Neural cell (in vitro differentiated cells): ENCODE data around the gene SMOC1. TPM values are rescaled to one million over a fixed set of nuclear protein-coding genes. Genes with fewer than 3 reads are reported as not detected.

Experiments
- H2AFZ ChIP-seq: fragments of 200-600, 300-800 bp; sonication (generic), shearing (Covaris generic); 2 replicates; pipeline ENCODE4 v1.6.0; 2014; ENCODE audit warnings: low read depth, mild to moderate bottlenecking, antibody characterized with exemption, low read length, moderate library complexity
- H3F3A ChIP-seq: fragments of 200-600 bp; shearing (Covaris generic); 2 replicates; pipeline ENCODE4 v1.6.1; 2016; ENCODE audit warnings: mild to moderate bottlenecking, moderate library complexity, mixed read lengths, antibody characterized with exemption, low read length; ENCODE audit not compliant: insufficient read depth, poor library complexity, severe bottlenecking
- H3K27ac ChIP-seq: fragments of 200-600, 300-800 bp; sonication (generic), shearing (Covaris generic); 2 replicates; pipeline ENCODE4 v1.5.1; 2014; ENCODE audit warnings: mild to moderate bottlenecking, low read length, moderate library complexity
- H3K27me3 ChIP-seq: fragments of 300-800, 200-600 bp; sonication (generic), shearing (Covaris generic); 2 replicates; pipeline ENCODE4 v1.6.0; 2014; ENCODE audit warnings: mild to moderate bottlenecking, low read depth, low read length, moderate library complexity; ENCODE audit not compliant: insufficient read depth
- H3K36me3 ChIP-seq: fragments of 300-800, 200-600 bp; sonication (generic), shearing (Covaris generic); 2 replicates; pipeline ENCODE4 v1.5.1; 2014; ENCODE audit warnings: mild to moderate bottlenecking, antibody characterized with exemption, low read length, moderate library complexity; ENCODE audit not compliant: insufficient read depth
- H3K4me2 ChIP-seq: fragments of 300-800, 200-600 bp; sonication (generic), shearing (Covaris generic); 2 replicates; pipeline ENCODE4 v1.6.0; 2014; ENCODE audit warnings: mild to moderate bottlenecking, low read length
- H3K4me3 ChIP-seq: fragments of 300-800, 200-600 bp; sonication (generic), shearing (Covaris generic); 2 replicates; pipeline ENCODE4 v1.5.1; 2014; ENCODE audit warnings: mild to moderate bottlenecking, low read length, moderate library complexity
- H3K79me2 ChIP-seq: fragments of 200-600 bp; shearing (Covaris generic); replicated peaks from 2 replicates; pipeline ENCODE4 v1.6.0; 2014; ENCODE audit warnings: mild to moderate bottlenecking, low read length, moderate library complexity; ENCODE audit not compliant: insufficient read depth
- H3K9ac ChIP-seq: fragments of 300-800, 200-600 bp; sonication (generic), shearing (Covaris generic); 2 replicates; pipeline ENCODE4 v1.6.1; 2016; ENCODE audit warnings: mild to moderate bottlenecking, low read length, mixed read lengths
- H3K9me2 ChIP-seq: fragments of 200-600 bp; shearing (Covaris generic); 2 replicates; pipeline ENCODE4 v1.6.1; 2016; ENCODE audit warnings: mild to moderate bottlenecking, low read length, mixed read lengths; ENCODE audit not compliant: insufficient read depth
- H3K9me3 ChIP-seq: fragments of 200-600, 300-800 bp; sonication (generic), shearing (Covaris generic); 2 replicates; pipeline ENCODE4 v1.6.1; 2016; ENCODE audit warnings: mild to moderate bottlenecking, mixed run types, low read length, moderate library complexity, mixed read lengths
- H4K20me1 ChIP-seq: fragments of 200-600 bp; shearing (Covaris generic); 2 replicates; pipeline ENCODE4 v1.6.1; 2016; ENCODE audit warnings: mild to moderate bottlenecking, mixed run types; ENCODE audit not compliant: insufficient read depth
- EP300 ChIP-seq: fragments of 450-650 bp; conservative IDR thresholded peaks from 2 replicates; pipeline ENCODE4 v1.6.1; 2014; ENCODE audit warnings: antibody characterized with exemption, mild to moderate bottlenecking, moderate library complexity; ENCODE audit not compliant: poor library complexity, severe bottlenecking
- EZH2 ChIP-seq: fragments of 200-600, 300-800 bp; shearing (Covaris generic), sonication (generic); IDR thresholded peaks from 2 replicates; pipeline ENCODE4 v1.6.1; 2014; ENCODE audit warnings: antibody characterized with exemption, low read length, borderline replicate concordance, mild to moderate bottlenecking; ENCODE audit not compliant: insufficient read depth, poor library complexity, severe bottlenecking
- MXI1 ChIP-seq: fragments of 450-650 bp; conservative IDR thresholded peaks from 2 replicates; pipeline ENCODE4 v1.6.1; 2014; ENCODE audit warnings: antibody characterized with exemption, mild to moderate bottlenecking; ENCODE audit not compliant: poor library complexity, severe bottlenecking
- POLR2AphosphoS5 ChIP-seq: IDR thresholded peaks from 2 replicates; pipeline ENCODE4 v1.6.1; 2012
- RAD21 ChIP-seq: fragments of 450-650 bp; conservative IDR thresholded peaks from 2 replicates; pipeline ENCODE4 v1.6.1; 2014; ENCODE audit warnings: antibody characterized with exemption, mild to moderate bottlenecking, moderate library complexity
- REST ChIP-seq: IDR thresholded peaks from 2 replicates; pipeline ENCODE4 v1.6.1; 2012; ENCODE audit warnings: borderline replicate concordance
- SMC3 ChIP-seq: fragments of 450-650 bp; conservative IDR thresholded peaks from 2 replicates; pipeline ENCODE4 v1.6.1; 2014; ENCODE audit warnings: antibody characterized with exemption, mild to moderate bottlenecking, moderate library complexity; ENCODE audit not compliant: poor library complexity
- TAF1 ChIP-seq: IDR thresholded peaks from 2 replicates; pipeline ENCODE4 v1.6.1; 2012; ENCODE audit warnings: low read depth
- polyA plus RNA-seq: library from polyadenylated mRNA; depleted of rRNA; stranded (reverse); fragments of >200 nt; gene quantifications from 2 replicates; pipeline ENCODE4 v1.2.3, GENCODE V29; 2014
- TF ChIP-seq, protein P1 (sequence below): fragments of 450-650 bp; IDR thresholded peaks from 2 replicates; pipeline ENCODE4 v1.5.1; 2014; ENCODE audit warnings: antibody characterized with exemption, mild to moderate bottlenecking, moderate library complexity; ENCODE audit not compliant: poor library complexity, severe bottlenecking

Gene SMOC1
- polyA plus RNA-seq, 1 donor from 2014 or later: 8.7 TPM

GRCh38 chr14:69891422-69891821, 12.2 kb downstream of the SMOC1 start:
- no peaks in the 10 kb centered on the region for H4K20me1 ChIP-seq
- TF ChIP-seq REST (no peak), EP300 (no peak), POLR2AphosphoS5 (no peak), TAF1 (no peak), RAD21 (no peak), SMC3 (no peak), MXI1 (no peak), EZH2 (no peak)
- TF ChIP-seq, protein P1, sequence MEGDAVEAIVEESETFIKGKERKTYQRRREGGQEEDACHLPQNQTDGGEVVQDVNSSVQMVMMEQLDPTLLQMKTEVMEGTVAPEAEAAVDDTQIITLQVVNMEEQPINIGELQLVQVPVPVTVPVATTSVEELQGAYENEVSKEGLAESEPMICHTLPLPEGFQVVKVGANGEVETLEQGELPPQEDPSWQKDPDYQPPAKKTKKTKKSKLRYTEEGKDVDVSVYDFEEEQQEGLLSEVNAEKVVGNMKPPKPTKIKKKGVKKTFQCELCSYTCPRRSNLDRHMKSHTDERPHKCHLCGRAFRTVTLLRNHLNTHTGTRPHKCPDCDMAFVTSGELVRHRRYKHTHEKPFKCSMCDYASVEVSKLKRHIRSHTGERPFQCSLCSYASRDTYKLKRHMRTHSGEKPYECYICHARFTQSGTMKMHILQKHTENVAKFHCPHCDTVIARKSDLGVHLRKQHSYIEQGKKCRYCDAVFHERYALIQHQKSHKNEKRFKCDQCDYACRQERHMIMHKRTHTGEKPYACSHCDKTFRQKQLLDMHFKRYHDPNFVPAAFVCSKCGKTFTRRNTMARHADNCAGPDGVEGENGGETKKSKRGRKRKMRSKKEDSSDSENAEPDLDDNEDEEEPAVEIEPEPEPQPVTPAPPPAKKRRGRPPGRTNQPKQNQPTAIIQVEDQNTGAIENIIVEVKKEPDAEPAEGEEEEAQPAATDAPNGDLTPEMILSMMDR: no peak
- peaks cover 90% of the 10 kb centered on the region for H3K79me2 ChIP-seq
- no peak overlapping the region for H3K27ac ChIP-seq
- H3K4me3 ChIP-seq: no peak overlapping the region
- H2AFZ ChIP-seq: no peak overlapping the region
- no peaks in the 10 kb centered on the region for H3K9me2 ChIP-seq
- no peaks in the 10 kb centered on the region for H3F3A ChIP-seq
- no peaks in the 10 kb centered on the region for H3K27me3 ChIP-seq
- H3K36me3 ChIP-seq: no peaks in the 10 kb centered on the region
- H3K4me2 ChIP-seq: no peak overlapping the region
- no peak overlapping the region for H3K9ac ChIP-seq
- H3K9me3 ChIP-seq: peaks cover 3% of the 10 kb centered on the region

DNA sequence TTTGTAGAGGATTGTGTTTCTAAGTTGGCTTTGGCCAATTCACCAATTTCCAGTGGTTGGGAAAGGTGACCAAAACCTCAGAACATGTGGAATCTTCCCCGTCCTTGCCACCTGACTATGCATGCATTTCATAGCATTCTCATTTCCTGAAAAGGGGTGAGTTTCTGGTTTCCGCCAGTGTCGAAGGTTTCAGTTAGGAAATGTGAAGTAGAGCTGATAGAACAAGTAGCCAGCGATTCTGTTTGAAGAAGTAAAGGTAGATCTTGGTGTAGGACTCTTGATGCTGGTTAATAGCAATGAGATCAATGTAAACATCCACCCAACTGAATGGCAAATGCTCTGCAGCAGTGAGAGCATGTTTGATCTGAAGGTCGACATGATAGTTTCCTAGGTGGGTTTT, 15.9 kb downstream of the SMOC1 start:
- Histone ChIP-seq H3K9ac (no peak overlapping the region), H3K36me3 (no peaks in the 10 kb centered on the region), H3K4me3 (no peak overlapping the region), H3K27ac (no peak overlapping the region), H3K9me2 (no peaks in the 10 kb centered on the region), H2AFZ (no peak overlapping the region), H3K4me2 (no peak overlapping the region), H3K79me2 (peaks cover 85% of the 10 kb centered on the region), H4K20me1 (no peaks in the 10 kb centered on the region), H3K27me3 (no peaks in the 10 kb centered on the region), H3K9me3 (peaks cover 4% of the 10 kb centered on the region), H3F3A (no peaks in the 10 kb centered on the region)
- no peak for TF ChIP-seq RAD21
- TF ChIP-seq POLR2AphosphoS5: no peak
- TF ChIP-seq, protein P1: no peak
- TF ChIP-seq EZH2: no peak
- no peak for TF ChIP-seq SMC3
- no peak for TF ChIP-seq MXI1
- no peak for TF ChIP-seq TAF1
- TF ChIP-seq EP300: no peak
- TF ChIP-seq REST: no peak
